HG03196 (cell line): ENCODE results near the gene GPR3.

ENCODE experiments used
- ATAC-seq: cut with Tn5 transposase; IDR thresholded peaks from one replicate; pipeline ENCODE4 v1.9.1; 2021; ENCODE audit not compliant: unreplicated experiment

GPR3 gene

DNA sequence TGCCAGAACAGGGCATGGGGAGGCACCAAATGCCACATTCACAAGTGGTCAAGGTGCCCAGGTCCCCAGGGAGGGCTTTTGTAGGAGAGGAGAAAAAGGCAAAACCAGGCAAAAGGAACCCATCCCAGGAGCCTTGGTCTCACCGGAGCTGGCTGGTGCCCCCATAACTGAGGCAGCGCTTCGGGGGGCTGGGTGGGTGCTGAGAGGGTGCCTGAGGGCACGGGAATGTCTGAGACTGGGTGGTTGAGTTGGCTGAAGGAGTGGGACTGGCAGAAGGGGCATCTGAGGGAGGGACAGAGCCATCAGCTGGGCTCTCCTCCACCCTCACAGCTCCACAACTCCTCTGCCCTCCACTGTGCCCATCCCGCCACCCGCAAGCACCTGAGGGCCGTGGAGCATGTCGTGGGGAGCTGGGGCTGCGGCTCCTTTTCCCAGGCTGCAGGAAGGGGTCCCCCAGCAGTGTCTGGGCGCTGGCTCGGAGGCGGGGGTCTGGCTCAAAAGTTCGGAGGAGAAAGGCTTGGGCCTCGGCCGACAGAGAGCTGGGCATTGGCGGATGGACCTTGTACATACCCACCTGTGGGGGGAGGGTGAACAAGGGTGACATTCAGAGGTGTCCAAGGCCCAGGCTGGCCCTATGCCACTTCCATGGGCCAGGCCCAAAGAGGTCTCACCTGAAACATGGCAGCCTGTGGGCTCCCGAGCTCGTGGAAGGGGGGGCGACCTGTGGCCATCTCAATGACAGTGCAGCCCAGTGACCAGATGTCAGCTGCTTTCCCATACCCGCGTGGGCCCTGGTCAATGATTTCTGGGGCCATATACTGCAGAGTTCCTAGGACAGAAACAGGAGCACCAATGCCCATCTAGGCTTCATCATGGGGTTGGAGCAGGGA is 34.1 kb upstream of the GPR3 start:
- ATAC-seq: no peak

DNA sequence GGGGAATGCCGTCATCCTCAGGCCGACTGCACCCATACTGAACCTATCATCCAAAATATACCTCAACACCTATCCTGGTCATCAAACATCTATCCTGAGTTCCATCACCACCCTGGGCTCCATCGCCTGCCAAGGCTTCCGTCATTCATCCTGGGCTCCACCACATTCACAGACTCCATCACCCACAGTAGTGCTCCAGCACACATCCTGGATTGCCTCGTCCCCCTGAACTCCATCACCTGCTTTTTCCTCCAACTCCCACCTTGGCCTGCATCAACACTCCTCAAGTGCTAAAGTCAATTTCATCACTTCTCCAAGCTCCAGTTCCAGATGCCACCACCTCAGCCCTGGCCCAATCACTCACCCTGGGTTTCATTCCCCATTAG is 33.5 kb upstream of the GPR3 start:
- ATAC-seq: no peak

DNA sequence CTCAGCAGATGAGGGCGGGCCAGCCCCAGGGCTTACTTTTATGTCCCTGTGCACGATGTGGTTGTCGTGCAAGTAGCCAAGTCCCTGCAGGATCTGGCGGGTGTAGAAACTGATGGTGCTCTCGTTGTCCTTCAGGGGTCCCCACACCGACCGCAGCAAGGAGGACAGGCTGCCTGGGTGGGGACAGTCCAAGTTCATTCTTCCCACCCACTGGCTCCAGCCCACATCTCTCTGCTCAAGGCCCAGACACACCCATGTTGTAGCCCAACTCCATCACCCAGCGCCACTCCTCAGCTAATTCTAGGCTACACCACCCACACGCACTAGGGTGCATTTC is 32.6 kb upstream of the GPR3 start:
- ATAC-seq: no peak

DNA sequence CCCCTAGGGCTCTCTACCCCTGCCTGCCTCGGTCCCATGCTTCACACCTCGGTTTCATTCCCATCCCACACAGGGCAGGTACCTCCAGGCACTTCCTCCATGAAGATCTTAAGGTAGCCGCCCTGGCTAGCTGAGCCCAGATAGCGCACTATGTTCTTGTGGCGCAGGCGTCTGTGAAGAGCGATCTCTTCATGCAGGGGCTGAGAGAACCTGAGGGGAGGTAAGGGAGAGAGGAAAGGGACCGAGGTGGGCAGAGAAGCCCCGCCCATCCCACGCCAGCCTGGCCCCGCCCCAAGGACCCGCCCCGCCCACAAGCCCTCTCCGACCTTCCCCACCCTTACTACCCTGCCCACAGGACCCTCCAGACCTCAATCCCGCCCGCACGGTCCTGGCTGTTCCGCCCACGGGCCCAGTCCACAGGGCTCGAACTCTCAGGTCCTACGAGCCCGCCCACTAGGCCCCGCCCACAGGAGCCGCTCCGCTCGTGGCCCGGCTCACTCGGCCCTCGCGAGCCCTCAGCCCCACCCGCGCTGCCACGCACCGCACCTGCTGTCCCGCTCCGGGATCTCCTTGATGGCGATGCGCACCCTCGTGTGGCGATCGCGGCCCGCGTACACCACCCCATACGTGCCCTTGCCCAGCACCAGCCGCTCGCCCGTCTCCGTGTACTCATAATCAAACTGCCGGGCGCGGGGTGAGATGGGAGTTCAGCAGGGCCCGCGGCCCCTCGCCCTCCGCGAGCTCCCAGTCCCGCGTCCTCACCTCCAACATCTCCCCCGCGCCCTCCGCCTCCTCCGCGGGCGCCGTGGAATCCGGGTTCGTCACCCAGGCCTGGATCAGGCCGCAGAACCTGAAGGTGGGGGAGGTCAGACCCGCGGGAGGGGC is 32.0 kb upstream of the GPR3 start:
- no peak for ATAC-seq

DNA sequence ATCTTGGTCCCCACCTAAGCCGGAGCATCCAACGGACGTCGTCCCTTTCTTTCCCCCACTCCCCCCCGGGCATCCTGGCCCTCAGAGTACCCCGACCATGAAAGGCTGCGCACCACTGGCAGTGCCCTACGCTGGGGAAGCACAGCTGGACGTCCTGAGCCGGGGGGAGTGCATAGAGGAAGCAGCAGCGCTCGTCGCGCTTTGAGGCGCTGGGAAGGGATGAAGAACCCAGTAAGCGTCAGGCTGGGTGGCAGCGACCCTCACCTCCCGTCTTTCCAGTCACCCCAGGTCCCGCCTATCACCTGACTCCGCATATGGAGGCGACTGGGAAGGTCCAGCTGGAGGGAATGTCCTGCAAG is 31.4 kb upstream of the GPR3 start:
- ATAC-seq: no peak

DNA sequence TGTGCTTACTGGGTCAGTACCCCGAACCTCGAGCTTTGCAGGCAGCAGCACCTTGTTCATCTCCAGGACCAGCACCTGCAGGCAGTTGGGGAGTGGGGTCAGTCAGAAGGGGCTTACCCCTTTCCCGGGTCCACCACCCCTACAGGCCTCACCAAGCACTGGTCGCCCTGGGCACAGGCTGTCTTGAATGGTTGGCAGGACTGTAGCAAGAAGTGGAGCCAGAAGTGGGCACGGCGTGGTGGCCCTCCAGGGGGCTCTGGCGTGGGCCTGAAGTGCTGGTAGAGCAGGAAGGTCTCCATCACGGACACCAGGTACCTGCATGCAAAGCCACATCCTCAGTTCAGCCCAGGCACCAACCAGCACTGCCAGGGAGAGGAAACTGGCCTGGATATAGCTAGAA is 30.9 kb upstream of the GPR3 start:
- ATAC-seq: no peak

DNA sequence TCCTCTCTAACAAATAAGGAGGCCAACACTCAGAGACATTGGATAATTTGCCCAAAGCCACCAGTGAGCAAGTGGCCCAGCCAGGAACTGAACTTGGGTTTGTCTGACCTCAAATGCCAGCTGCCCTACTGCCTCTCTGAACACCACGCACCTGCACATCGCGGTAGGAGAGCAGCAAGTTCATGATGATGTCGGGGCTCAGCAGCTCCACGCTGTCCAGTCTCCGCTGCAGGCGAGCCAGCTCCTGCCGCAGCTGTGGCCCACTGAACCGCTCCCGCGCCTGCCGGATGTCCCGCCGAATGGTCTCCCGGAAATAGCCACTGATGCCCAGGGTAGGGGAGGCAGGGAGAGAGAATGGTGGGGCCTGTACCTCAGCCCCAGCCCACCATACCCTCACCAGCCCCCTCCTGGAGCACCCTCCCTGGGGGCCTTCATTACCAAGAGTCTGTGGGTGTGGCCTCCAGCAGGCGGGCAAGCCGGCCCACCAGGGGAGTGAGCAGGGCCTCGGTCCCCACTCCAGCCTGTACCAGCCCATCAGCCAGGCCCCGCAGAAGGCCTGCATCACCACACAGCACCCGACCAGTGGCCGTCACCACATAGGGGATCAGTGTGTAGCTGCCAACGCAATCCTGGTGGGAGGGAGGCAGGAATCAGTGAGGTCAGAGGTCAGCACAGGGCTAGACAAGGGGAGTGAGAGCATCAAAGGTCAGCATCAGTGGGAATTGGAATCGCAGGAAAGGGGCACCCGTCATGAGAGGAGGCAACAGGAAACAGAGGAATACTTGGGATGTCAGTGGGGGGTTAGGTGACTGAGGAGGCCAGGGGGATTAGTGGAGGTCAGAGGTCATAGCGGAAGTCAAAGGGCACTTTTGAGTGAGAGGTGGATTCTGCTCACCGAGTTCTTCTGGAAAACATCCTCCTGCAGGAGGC is 28.4 kb upstream of the GPR3 start:
- no peak for ATAC-seq

DNA sequence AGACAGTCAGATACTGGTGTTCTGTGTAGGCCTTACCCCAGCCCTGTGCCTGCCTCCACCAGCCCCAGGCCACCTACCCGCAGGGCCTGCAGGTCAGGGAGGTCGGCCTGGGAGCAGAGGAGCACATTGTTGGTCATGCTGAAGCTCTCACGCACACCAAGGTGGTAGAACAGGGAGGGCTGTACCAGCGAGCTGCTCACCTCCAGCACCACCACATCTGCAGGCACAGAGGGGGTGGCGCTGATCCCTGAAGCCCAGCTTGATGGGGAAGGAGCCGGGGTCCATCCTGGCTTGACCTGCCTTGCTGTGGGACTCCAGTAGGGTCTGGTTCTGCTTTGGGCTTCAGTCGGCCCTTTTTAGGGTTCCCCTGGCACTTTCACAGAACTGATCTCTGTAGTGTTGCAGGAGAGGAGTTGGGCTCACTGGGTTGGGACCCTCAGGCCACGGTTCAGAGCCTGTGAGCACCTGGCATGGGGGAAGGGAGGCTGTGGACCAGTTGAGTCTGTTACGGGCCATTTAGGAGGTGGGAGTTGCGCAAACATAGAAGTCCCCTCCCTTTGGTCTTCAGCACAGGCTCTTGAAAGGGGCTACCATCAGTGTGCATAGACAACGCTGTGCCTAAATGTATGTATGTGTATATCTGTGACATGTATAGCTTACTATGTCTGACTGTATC is 27.6 kb upstream of the GPR3 start:
- no peak for ATAC-seq

DNA sequence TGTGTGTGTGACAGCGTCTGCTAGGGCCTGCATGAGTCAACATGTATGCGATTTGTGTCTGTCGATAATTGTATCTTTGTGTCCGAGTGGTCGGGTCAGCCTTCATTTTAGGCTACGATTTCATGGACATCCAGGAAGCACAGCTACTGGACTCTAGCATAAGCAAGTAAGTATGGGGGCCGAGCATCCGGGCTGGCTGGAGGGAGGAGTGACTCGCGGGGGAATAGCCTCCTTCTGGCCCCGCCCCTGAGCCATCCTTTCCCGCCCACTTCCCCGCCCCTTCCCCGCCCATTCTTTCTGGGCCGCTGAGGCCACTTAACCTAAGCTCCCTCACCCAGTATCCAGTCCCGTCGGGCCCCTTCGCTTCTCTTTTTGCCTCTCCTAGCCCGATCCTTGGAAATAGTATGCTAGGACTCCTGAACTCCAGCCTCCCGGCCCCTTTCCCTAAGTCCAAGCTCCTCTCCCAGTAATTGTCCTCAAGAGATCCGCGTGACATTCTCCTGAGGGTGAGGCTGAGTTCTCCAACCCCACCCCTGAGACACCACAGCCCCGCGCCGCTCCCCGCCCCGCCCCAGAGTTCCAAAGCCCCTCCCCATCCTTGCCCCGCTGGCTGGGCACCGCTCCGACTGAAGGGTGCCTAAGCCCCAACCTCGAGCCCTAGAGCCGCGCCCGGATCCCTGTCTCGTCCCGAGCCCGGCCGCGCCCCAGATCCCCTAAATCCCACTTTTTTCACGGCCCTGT is 26.9 kb upstream of the GPR3 start:
- no peak for ATAC-seq

DNA sequence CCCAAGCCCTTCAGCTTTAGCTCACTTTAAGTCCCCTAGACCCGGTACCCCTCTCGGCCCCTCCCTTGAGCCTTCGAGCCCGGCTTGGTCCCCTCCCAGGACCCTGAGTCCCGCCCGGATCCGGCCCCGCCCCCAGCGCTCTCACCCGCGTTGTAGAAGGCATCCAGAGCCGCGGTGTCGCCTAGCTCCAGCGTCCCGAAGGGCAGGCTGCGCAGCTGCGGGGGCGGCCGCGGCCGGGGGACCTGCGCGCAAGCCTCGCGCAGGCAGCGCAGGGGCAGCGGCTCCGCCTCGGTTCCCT is 26.4 kb upstream of the GPR3 start:
- no peak for ATAC-seq

DNA sequence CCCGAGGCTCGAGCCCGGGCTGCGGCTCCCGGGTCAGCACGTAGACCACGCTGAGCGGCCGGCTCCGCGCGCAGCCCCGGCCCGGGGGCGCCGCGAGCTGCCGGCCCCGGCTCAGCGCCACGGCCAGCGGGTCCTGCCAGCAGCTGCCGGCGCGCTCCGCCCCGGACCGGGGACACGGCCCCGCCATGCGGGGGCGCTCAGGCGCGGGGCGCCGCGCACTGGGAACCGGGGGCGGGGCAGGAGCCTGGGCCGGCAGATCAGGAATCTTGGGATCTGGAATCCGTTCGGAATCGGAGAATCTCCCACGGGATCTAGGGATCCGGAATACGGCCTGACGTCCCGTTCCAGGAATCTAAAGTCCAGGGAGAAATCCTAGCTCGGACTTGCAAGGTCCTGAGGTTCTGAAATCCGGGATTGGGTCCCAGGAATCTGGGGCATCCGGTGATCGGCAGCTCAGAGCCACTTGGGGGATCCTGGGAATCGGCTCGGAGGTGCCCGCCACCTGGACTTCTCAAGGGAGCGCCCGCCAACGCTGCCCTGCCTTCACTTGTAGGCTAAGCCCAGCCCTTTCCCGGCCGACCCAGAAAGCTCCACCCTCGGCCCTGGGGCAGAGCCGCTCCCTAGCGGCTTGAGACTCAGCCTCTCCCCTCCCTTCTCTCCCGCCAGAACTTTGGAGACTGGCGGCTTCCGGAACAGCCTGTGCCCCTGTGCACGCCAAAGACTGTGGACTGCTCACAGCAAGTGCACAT is 25.8 kb upstream of the GPR3 start, which contains the start of gene MAP3K6:
TSS of gene MAP3K6 (minus strand) at position 551 of the 749 bp plus-strand sequence. CDS start at position 187, 364 bp downstream.
- ATAC-seq: no peak

DNA sequence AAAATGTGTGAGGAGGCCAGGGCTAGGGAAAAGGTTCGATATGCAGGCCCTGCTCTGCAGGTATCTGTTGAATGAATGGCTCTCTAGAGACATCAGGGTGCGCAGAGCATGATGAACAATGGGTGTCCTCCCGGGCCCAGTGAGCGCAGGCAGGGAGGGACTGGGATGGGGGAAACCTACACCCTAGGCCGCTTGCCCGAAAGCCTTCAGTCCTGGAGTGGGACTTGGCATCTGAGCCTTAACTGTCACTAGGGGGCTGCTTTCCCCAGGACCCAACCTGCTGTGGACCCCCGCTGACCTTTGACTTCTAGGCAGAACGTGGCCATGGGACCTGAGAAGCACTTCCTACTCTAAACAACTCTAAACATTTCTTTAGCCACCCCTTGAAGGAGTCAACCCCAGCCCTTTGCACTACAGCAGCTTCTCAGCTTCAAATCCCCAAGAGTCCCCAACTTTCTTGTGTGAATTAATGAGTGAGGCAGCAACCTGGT is 25.2 kb upstream of the GPR3 start:
- ATAC-seq: no peak

DNA sequence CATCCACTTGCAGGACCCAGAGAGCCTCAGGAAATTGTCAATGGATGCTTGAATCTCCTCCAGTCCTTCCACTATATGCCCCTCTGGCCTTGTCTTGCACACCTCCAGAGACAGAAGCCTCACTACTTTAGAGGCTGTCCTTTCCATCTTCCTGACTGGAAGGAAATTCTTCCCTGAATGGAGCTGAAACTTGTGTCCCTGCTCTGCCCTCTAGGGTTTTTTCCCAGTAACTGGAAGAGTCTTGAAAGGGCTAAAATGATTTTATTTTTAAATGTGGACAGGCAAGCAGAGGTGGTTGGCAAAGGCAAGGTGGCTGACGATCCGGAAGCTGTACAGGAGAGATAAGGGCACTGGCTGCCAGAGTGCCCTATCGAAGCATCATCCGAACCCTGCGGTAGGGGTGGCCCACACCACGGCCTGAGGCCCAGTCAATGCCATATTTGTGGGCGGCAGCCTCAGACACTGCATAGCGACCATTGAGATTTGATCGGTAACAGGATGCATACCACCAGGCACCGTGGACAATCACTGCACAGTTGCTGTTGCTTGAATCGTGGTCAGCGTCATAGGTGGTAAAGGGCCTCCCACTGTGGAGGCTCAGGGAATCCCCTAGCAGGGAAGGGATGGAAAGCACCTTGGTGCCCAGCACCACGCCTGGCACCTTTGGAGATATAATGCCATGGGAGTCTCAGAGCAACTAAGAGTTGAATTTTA is 23.4 kb upstream of the GPR3 start:
- ATAC-seq: no peak

DNA sequence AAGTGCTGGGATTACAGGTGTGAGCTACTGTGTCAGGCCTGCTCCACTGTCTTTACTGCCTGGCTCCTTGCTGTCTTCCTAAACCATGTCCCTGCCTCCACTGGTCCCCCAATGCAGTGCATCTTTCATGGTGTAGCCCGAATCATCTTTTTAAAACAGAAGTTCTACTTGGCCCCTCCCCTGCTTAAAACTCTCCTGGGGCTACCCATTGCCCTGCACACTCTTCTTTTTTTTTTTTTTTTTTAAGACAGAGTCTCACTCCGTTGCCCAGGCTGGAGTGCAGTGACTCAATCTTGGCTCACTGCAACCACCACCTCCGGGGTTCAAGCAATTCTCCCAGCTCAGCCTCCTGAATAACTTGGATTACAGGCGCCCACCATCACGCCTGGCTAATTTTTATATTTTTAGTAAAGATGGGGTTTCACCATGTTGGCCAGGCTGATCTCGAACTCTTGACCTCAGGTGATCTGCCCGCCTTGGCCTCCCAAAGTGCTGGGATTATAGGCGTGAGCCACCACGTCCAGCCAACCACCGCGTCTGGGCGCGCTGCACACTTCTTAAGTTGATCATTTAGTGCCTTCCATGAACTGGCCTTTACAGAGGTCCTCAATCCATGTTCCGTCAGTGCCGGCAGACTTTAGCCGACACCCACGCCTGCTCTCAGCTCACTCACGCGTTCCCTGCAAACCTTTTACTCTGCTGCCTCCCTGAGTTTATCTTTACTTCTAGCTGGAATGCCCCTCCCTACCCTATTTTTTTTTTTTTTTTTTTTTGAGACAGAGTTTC is 20.2 kb upstream of the GPR3 start:
- ATAC-seq: no peak

DNA sequence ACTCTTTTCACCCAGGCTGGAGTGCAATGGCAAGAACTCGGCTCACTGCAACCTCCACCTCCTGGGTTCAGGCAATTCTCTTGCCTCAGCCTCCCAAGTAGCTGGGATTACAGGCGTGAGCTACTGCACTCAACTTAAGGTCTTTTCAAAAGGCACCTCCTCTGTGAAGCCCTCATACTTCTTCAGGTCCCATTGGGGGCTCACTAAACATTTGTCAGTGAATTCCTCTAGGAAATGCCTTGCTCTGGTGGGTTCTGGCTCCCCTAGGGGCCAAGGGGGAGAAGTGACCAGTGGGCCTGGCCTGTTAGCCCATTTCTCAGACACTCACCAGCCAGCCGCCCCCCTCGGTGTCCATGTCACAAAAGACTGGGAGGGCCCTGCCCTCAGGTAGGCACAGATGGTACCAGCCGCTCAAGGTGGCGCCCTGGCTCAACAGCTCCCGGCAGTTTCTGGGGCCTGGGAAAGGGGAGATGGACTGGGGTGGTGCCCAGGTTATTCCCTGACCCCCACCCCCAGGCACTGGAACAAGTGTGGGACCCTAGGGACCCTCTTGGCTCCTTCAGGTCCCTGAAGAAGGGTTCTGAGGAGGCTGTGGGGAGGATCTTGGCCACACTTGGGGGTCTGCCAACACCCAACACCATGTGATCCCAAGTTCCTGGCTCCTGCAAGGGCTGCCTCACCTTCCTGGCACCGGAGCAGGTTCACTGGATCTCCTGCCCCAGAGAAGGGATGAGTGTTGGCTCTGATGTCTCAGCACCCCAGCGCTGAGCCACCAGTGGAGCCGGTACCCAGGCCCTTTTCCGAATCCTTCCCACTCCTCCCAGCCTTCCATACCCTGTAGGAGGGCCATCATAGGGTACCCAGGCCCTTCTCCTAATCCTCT is 19.4 kb upstream of the GPR3 start:
- no peak for ATAC-seq

DNA sequence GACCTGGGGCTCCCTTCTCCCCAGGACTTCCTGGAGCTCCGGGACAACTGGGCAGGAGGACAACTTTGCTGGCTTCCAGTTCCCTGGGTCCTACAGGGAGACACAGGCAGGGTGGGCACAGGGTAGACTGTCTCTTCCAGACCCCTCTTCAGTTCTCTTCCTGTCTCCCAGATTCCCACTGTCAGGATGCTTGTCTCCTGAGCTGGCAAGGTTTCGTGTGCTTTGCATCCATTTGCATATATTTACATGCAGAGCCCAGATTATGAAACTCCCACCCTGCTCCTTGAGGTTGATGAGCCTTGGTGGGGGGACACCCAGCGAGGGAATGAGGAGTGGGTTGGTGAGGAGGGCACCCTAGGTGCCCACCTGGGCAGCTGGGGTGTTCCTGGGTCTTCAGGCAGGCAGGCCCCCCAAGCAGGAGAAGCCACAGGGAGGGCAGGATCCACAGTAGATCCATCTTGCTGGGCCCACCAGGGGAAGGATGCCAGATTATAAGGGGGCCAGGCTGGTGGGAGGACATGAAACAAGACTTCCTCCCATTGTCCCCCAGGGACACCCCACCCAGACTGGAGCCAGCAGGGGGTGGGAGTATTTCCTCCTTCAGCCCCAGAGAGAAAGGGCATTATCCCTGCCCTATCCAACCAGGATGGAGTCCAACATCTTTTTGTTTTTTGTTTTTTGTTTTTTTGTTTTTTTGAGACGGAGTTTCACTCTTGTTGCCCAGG is 17.9 kb upstream of the GPR3 start, which contains the start of gene FCN3:
TSS of gene FCN3 (minus strand) at position 463 of the 725 bp plus-strand sequence. CDS start at position 457, 6 bp downstream.
- no peak for ATAC-seq
